Colonic mucosa (tissue), 4 donors: ENCODE measurements around the gene PHC1. TPM values are rescaled to one million over a fixed set of nuclear protein-coding genes. Genes with fewer than 3 reads are reported as not detected.

Source experiments
- DNase-seq: peaks from one replicate; pipeline ENCODE4 v3.0.0-alpha.2; 2020
- H3K27ac ChIP-seq: fragments of 200-600 bp; one replicate; pipeline ENCODE4 v1.8.0; 2021
- H3K27me3 ChIP-seq: fragments of 200-600 bp; one replicate; pipeline ENCODE4 v1.8.0; 2021
- H3K36me3 ChIP-seq: fragments of 200-600 bp; one replicate; pipeline ENCODE4 v1.8.0; 2021
- H3K4me1 ChIP-seq: fragments of 200-600 bp; one replicate; pipeline ENCODE4 v1.8.0; 2021; ENCODE audit warnings: mild to moderate bottlenecking
- H3K4me3 ChIP-seq: fragments of 200-600 bp; one replicate; pipeline ENCODE4 v1.8.0; 2021
- H3K9ac ChIP-seq, 2 donors: one replicate each; pipeline ENCODE4 v1.7.0; 2013; ENCODE audit warnings: control low read depth in 2 of 2, low read depth in 2 of 2, low read length in 2 of 2
- H3K9me3 ChIP-seq: fragments of 200-600 bp; one replicate; pipeline ENCODE4 v1.8.0; 2021
- CTCF ChIP-seq: fragments of 200-600 bp; IDR thresholded peaks from one replicate; pipeline ENCODE4 v1.8.0; 2022; ENCODE audit warnings: antibody characterized with exemption, mild to moderate bottlenecking
- intact Hi-C: fragments of 100-400 bp; cut with DNase I; formaldehyde crosslinking; loops from one replicate; pipeline ENCODE4 v1.14.1; 2022
- total RNA-seq, 2 donors: library from RNA; stranded (reverse); fragmentation: NEBNext Ultra II Directional in 1 of 2; extraction: Animal tissue kit (Norgen Biotek cat#: 25700) in 1 of 2; gene quantifications; one replicate each; pipeline ENCODE4 v1.2.1, GENCODE V29; 2021
- donor health status: healthy.
- donor health status: DM: no; HTN: no; CAD: no.
- donor health status: DM: no; HTN: no; CAD: no.

PHC1 gene
- total RNA-seq, 2 donors from 2014 or later: 7.2 to 12.8 TPM

- intact Hi-C loops: no loop called here
- no peak for DNase-seq
These were observed 43.2 kb upstream of the PHC1 start for GRCh38 chr12:8871068-8871467.

GRCh38 chr12:8876887-8877286 lies 37.4 kb upstream of the PHC1 start:
- Histone ChIP-seq H3K4me3 (no peak overlapping the region), H3K27ac (no peak overlapping the region), H3K9ac (no peak overlapping the region), H3K36me3 (no peaks in the 10 kb centered on the region), H3K27me3 (no peaks in the 10 kb centered on the region), H3K4me1 (no peaks in the 10 kb centered on the region), H3K9me3 (no peaks in the 10 kb centered on the region)
- DNase-seq: no peak
- no peak for TF ChIP-seq CTCF
- intact Hi-C loops: no loop called here

More at GRCh38 chr12:8871068-8871467, 43.2 kb upstream of the PHC1 start:
- no peak overlapping the region for H3K27ac ChIP-seq
- H3K9ac ChIP-seq: no peak overlapping the region
- H3K4me3 ChIP-seq: no peak overlapping the region
- no peaks in the 10 kb centered on the region for H3K9me3 ChIP-seq
- H3K4me1 ChIP-seq: no peaks in the 10 kb centered on the region
- no peaks in the 10 kb centered on the region for H3K27me3 ChIP-seq
- no peaks in the 10 kb centered on the region for H3K36me3 ChIP-seq
- TF ChIP-seq CTCF: no peak

GRCh38 chr12:8886502-8887284 lies 27.6 kb upstream of the PHC1 start:
- no peak for TF ChIP-seq CTCF
- H3K4me3 ChIP-seq: no peak overlapping the region
- no peak overlapping the region for H3K9ac ChIP-seq
- H3K36me3 ChIP-seq: no peaks in the 10 kb centered on the region
- DNase-seq: no peak
- no peak overlapping the region for H3K27ac ChIP-seq
- no peaks in the 10 kb centered on the region for H3K9me3 ChIP-seq
- intact Hi-C loops: no loop called here
- H3K4me1 ChIP-seq: no peaks in the 10 kb centered on the region
- no peaks in the 10 kb centered on the region for H3K27me3 ChIP-seq

- no peak for DNase-seq
- no peak for TF ChIP-seq CTCF
- H3K9me3 ChIP-seq: no peaks in the 10 kb centered on the region
- no peak overlapping the region for H3K27ac ChIP-seq
- no peaks in the 10 kb centered on the region for H3K4me1 ChIP-seq
- H3K9ac ChIP-seq: no peak overlapping the region
- no peaks in the 10 kb centered on the region for H3K27me3 ChIP-seq
- H3K4me3 ChIP-seq: no peak overlapping the region
- no peaks in the 10 kb centered on the region for H3K36me3 ChIP-seq
- intact Hi-C loops: no loop called here
These were observed 27.0 kb upstream of the PHC1 start for GRCh38 chr12:8887285-8887715.

- H3K27ac ChIP-seq: no peak overlapping the region
- peak; percentile 50 for DNase-seq
- peak; percentile 80 for TF ChIP-seq CTCF
- no peaks in the 10 kb centered on the region for H3K27me3 ChIP-seq
- no peak overlapping the region for H3K9ac ChIP-seq
- no peaks in the 10 kb centered on the region for H3K36me3 ChIP-seq
- peak overlapping the region; percentile 30 for H3K4me3 ChIP-seq
- H3K4me1 ChIP-seq: no peaks in the 10 kb centered on the region
- intact Hi-C loops: loop anchor here (5.0 kb wide), 1 partner anchor 208 kb away; no protein-coding TSS in a partner anchor
- no peaks in the 10 kb centered on the region for H3K9me3 ChIP-seq
These were observed 23.8 kb upstream of the PHC1 start for GRCh38 chr12:8890313-8891085.
